HG02678 (cell line): ENCODE measurements around the gene NTF3.

Experiments used
- ATAC-seq: cut with Tn5 transposase; IDR thresholded peaks from one replicate; pipeline ENCODE4 v1.9.1; 2021; ENCODE audit warnings: mild to moderate bottlenecking, moderate library complexity; ENCODE audit not compliant: unreplicated experiment

NTF3 gene

GRCh38 chr12:5509557-5509956 is 77.6 kb downstream of the NTF3 start:
- ATAC-seq: no peak

GRCh38 chr12:5510251-5510805 is 78.4 kb downstream of the NTF3 start:
- ATAC-seq: no peak

GRCh38 chr12:5511256-5511643 is 79.3 kb downstream of the NTF3 start:
- no peak for ATAC-seq

GRCh38 chr12:5511644-5512600 is 80.0 kb downstream of the NTF3 start:
- ATAC-seq: no peak

- ATAC-seq: no peak
Observed at GRCh38 chr12:5512601-5512970, 80.7 kb downstream of the NTF3 start.

GRCh38 chr12:5513406-5513805 is 81.5 kb downstream of the NTF3 start:
- ATAC-seq: no peak

GRCh38 chr12:5514016-5514415 is 82.1 kb downstream of the NTF3 start:
- no peak for ATAC-seq

GRCh38 chr12:5514545-5514944 is 82.6 kb downstream of the NTF3 start:
- no peak for ATAC-seq

GRCh38 chr12:5515458-5515857 is 83.5 kb downstream of the NTF3 start:
- no peak for ATAC-seq

- no peak for ATAC-seq
Observed at GRCh38 chr12:5516371-5517241, 84.7 kb downstream of the NTF3 start.

GRCh38 chr12:5518584-5519365 is 86.9 kb downstream of the NTF3 start:
- no peak for ATAC-seq

- no peak for ATAC-seq
Observed at GRCh38 chr12:5520037-5520436, 88.1 kb downstream of the NTF3 start.

GRCh38 chr12:5520831-5521230 is 88.9 kb downstream of the NTF3 start:
- no peak for ATAC-seq

- no peak for ATAC-seq
Observed at GRCh38 chr12:5521456-5522325, 89.8 kb downstream of the NTF3 start.

GRCh38 chr12:5522432-5523335 is 90.8 kb downstream of the NTF3 start:
- no peak for ATAC-seq

GRCh38 chr12:5523396-5524115 is 91.6 kb downstream of the NTF3 start:
- ATAC-seq: no peak

- ATAC-seq: no peak
Observed at GRCh38 chr12:5524116-5524768, 92.3 kb downstream of the NTF3 start.
